IMR-90 (cell line): ENCODE results near the gene CIB2. TPM values are rescaled to one million over a fixed set of nuclear protein-coding genes. Genes with fewer than 3 reads are reported as not detected.

Experiments
- ATAC-seq: fragments of 200-7000 bp; cut with Tn5 transposase; 2 replicates; pipeline ENCODE4 v1.9.1; 2020; ENCODE audit warnings: low read depth, mild to moderate bottlenecking, moderate library complexity
- BruUV-seq: library from RNA; stranded (reverse); fragments of 400-500 nt; replicated peaks from 2 replicates; lab custom pipeline; 2021; lab: Mats Ljungman, UMichigan
- CTCF ChIA-PET: fragments of 300-600 bp; formaldehyde crosslinking; extraction: SDS; loops from one replicate; lab custom pipeline; 2021; ENCODE audit warnings: antibody characterized with exemption; lab: Yijun Ruan, JAX
- POLR2A ChIA-PET: fragments of 300-600 bp; sonication (Branson Sonifier 250); formaldehyde crosslinking; loops from one replicate; lab custom pipeline; 2022; ENCODE audit warnings: antibody characterized with exemption; ENCODE audit not compliant: unreplicated experiment; lab: Charles Lee
- DNase-seq: peaks from one replicate; pipeline ENCODE4 v3.0.0; 2013
- H2AFZ ChIP-seq: replicated peaks from 2 replicates; pipeline ENCODE3; 2013; ENCODE audit warnings: low read length, mild to moderate bottlenecking; ENCODE audit not compliant: poor library complexity
- H2AK5ac ChIP-seq: 2 replicates; pipeline ENCODE4 v1.6.1; 2013; ENCODE audit warnings: low read depth, low read length, inconsistent platforms
- H2AK9ac ChIP-seq: replicated peaks from 2 replicates; pipeline ENCODE3; 2013; ENCODE audit warnings: mild to moderate bottlenecking, low read depth, low read length, moderate library complexity; ENCODE audit not compliant: poor library complexity
- H2BK120ac ChIP-seq: 2 replicates; pipeline ENCODE4 v1.6.1; 2013; ENCODE audit warnings: low read depth, low read length, inconsistent platforms
- H2BK15ac ChIP-seq: 3 replicates; pipeline ENCODE4 v1.6.1; 2013; ENCODE audit warnings: low read depth, low read length, inconsistent platforms
- H2BK20ac ChIP-seq: 2 replicates; pipeline ENCODE4 v1.6.1; 2013; ENCODE audit warnings: low read depth, mild to moderate bottlenecking, inconsistent platforms, low read length, moderate library complexity
- H2BK5ac ChIP-seq: 2 replicates; pipeline ENCODE4 v1.6.1; 2013; ENCODE audit warnings: mild to moderate bottlenecking, low read depth, low read length, inconsistent platforms; ENCODE audit not compliant: poor library complexity, severe bottlenecking
- H3K14ac ChIP-seq: replicated peaks from 2 replicates; pipeline ENCODE4 v1.6.1; 2013; ENCODE audit warnings: low read depth, low read length, inconsistent platforms
- H3K18ac ChIP-seq: 2 replicates; pipeline ENCODE4 v1.6.1; 2013; ENCODE audit warnings: low read depth, low read length, control low read depth
- H3K23ac ChIP-seq: 2 replicates; pipeline ENCODE4 v1.6.1; 2013; ENCODE audit warnings: low read depth, low read length, inconsistent platforms
- H3K27ac ChIP-seq: 2 replicates; pipeline ENCODE4 v1.5.1; 2013; ENCODE audit warnings: mild to moderate bottlenecking, control low read depth, low read length; ENCODE audit not compliant: insufficient read depth
- H3K27me3 ChIP-seq: 2 replicates; pipeline ENCODE4 v1.6.1; 2013; ENCODE audit warnings: low read length; ENCODE audit not compliant: control insufficient read depth, insufficient read depth
- H3K36me3 ChIP-seq: 2 replicates; pipeline ENCODE4 v1.6.1; 2013; ENCODE audit warnings: low read length, mixed read lengths; ENCODE audit not compliant: control insufficient read depth, insufficient read depth
- H3K4ac ChIP-seq: 2 replicates; pipeline ENCODE4 v1.6.1; 2013; ENCODE audit warnings: low read depth, low read length, inconsistent platforms
- H3K4me1 ChIP-seq: 2 replicates; pipeline ENCODE4 v1.6.1; 2013; ENCODE audit warnings: low read length, mixed read lengths; ENCODE audit not compliant: control insufficient read depth, insufficient read depth
- H3K4me2 ChIP-seq: 2 replicates; pipeline ENCODE4 v1.6.1; 2013; ENCODE audit warnings: low read depth, mild to moderate bottlenecking, control low read depth, low read length, moderate library complexity
- H3K4me3 ChIP-seq: 2 replicates; pipeline ENCODE4 v1.5.1; 2013; ENCODE audit warnings: low read depth, mild to moderate bottlenecking, control low read depth, low read length, moderate library complexity; ENCODE audit not compliant: insufficient read depth
- H3K56ac ChIP-seq: 2 replicates; pipeline ENCODE4 v1.6.1; 2013; ENCODE audit warnings: low read length, inconsistent platforms; ENCODE audit not compliant: insufficient read depth; ENCODE audit errors: extremely low read depth
- H3K79me1 ChIP-seq, 2 experiments: 2 replicates each; pipeline ENCODE4 v1.6.1; 2013; ENCODE audit warnings: low read length in 2 of 2, inconsistent platforms in 1 of 2, low read depth in 1 of 2
- H3K9ac ChIP-seq: 2 replicates; pipeline ENCODE4 v1.6.1; 2013; ENCODE audit warnings: low read depth, low read length, control low read depth
- H3K9me1 ChIP-seq: 2 replicates; pipeline ENCODE4 v1.6.1; 2013; ENCODE audit warnings: low read length, inconsistent platforms; ENCODE audit not compliant: insufficient read depth
- H3K9me3 ChIP-seq: 2 replicates; pipeline ENCODE4 v1.6.1; 2013; ENCODE audit warnings: low read length; ENCODE audit not compliant: control insufficient read depth, insufficient read depth
- H4K20me1 ChIP-seq: 2 replicates; pipeline ENCODE4 v1.6.1; 2013; ENCODE audit warnings: low read length, inconsistent platforms; ENCODE audit not compliant: insufficient read depth
- H4K5ac ChIP-seq: 2 replicates; pipeline ENCODE4 v1.6.1; 2013; ENCODE audit warnings: mild to moderate bottlenecking, low read depth, low read length, control low read depth
- H4K8ac ChIP-seq, 2 experiments: 2 replicates each; pipeline ENCODE4 v1.6.1; 2013; ENCODE audit warnings: low read depth in 2 of 2, low read length in 2 of 2, control low read depth in 1 of 2, inconsistent platforms in 1 of 2
- H4K91ac ChIP-seq: 2 replicates; pipeline ENCODE4 v1.6.1; 2013; ENCODE audit warnings: low read depth, low read length, inconsistent platforms; ENCODE audit not compliant: insufficient read depth
- BHLHE40 ChIP-seq: fragments of 150-350 bp; IDR thresholded peaks from 2 replicates; pipeline ENCODE4 v1.6.1; 2016; ENCODE audit warnings: mild to moderate bottlenecking, low read depth, low read length
- CEBPB ChIP-seq: IDR thresholded peaks from 2 replicates; pipeline ENCODE4 v1.6.1; 2012; ENCODE audit warnings: low read depth, low read length, improper control_type of control experiment
- FOS ChIP-seq: fragments of 150-350 bp; IDR thresholded peaks from 2 replicates; pipeline ENCODE4 v1.6.1; 2016; ENCODE audit warnings: low read depth, low read length
- MAZ ChIP-seq: IDR thresholded peaks from 2 replicates; pipeline ENCODE4 v1.6.1; 2012; ENCODE audit warnings: low read depth, mild to moderate bottlenecking, low read length, improper control_type of control experiment, moderate library complexity, borderline replicate concordance
- MXI1 ChIP-seq: IDR thresholded peaks from 2 replicates; pipeline ENCODE4 v1.6.1; 2012; ENCODE audit warnings: low read depth, mild to moderate bottlenecking, low read length, moderate library complexity, borderline replicate concordance
- POLR2A ChIP-seq: IDR thresholded peaks from 2 replicates; pipeline ENCODE4 v1.6.1; 2012; ENCODE audit warnings: mild to moderate bottlenecking, low read depth, low read length
- RAD21 ChIP-seq: IDR thresholded peaks from 2 replicates; pipeline ENCODE4 v1.6.1; 2012; ENCODE audit warnings: low read length, improper control_type of control experiment
- RCOR1 ChIP-seq: IDR thresholded peaks from 2 replicates; pipeline ENCODE4 v1.6.1; 2012; ENCODE audit warnings: mild to moderate bottlenecking, low read length, improper control_type of control experiment; ENCODE audit not compliant: insufficient replicate concordance
- SMC3 ChIP-seq: fragments of 150-350 bp; IDR thresholded peaks from 2 replicates; pipeline ENCODE4 v1.6.1; 2016; ENCODE audit warnings: low read depth, mild to moderate bottlenecking, antibody characterized with exemption, low read length, moderate library complexity
- WGBS, 2 experiments: methylation state at CpG; one replicate each; pipeline versions ENCODE4 v1.1.5 to v1.1.7; 2013; ENCODE audit warnings: missing lambda C conversion rate in 2 of 2; ENCODE audit not compliant: insufficient read length in 1 of 2; ENCODE audit errors: extremely low coverage in 2 of 2; 5-methylcytosine and 5-hydroxymethylcytosine counted together
- dilution Hi-C: fragments of 300-500 bp; cut with HindIII; formaldehyde crosslinking; loops from one replicate; pipeline ENCODE4 v1.14.3; 2018; ENCODE audit warnings: low sequenced_read_pairs; ENCODE audit not compliant: unreplicated experiment
- in situ Hi-C: fragments of 300-500 bp; cut with MboI; formaldehyde crosslinking; loops from 3 replicates; pipeline ENCODE4 v1.14.3; 2019; ENCODE audit warnings: low sequenced_read_pairs, inconsistent platforms, mixed read lengths
- intact Hi-C: fragments of 100-400 bp; cut with micrococcal nuclease; formaldehyde crosslinking; loops from 2 replicates; pipeline ENCODE4 v1.10.0; 2022
- polyA plus RNA-seq, 3 experiments: library from polyadenylated mRNA; depleted of rRNA; stranded (reverse); fragments of >200 nt; gene quantifications; 2 replicates each; pipeline ENCODE4 v1.2.3, GENCODE V29; 2012; ENCODE audit warnings: low replicate concordance in 1 of 3
- total RNA-seq: library from RNA; depleted of rRNA; stranded (reverse); fragments of >200 nt; gene quantifications from 2 replicates; pipeline ENCODE4 v1.2.3, GENCODE V29; 2012
- TF ChIP-seq, protein P1 (sequence below): fragments of 150-350 bp; IDR thresholded peaks from 2 replicates; pipeline ENCODE4 v1.6.1; 2016; ENCODE audit warnings: low read depth, mild to moderate bottlenecking, low read length, moderate library complexity, borderline replicate concordance
- TF ChIP-seq, protein P2 (sequence below): conservative IDR thresholded peaks from 2 replicates; pipeline ENCODE4 v1.5.1; 2012; ENCODE audit warnings: mild to moderate bottlenecking, low read depth, low read length, improper control_type of control experiment

CIB2 gene
- total and polyA plus RNA-seq, 2 of the 4 experiments (the other 2 are of a cell fraction) = 2.2 to 2.4 TPM

DNA sequence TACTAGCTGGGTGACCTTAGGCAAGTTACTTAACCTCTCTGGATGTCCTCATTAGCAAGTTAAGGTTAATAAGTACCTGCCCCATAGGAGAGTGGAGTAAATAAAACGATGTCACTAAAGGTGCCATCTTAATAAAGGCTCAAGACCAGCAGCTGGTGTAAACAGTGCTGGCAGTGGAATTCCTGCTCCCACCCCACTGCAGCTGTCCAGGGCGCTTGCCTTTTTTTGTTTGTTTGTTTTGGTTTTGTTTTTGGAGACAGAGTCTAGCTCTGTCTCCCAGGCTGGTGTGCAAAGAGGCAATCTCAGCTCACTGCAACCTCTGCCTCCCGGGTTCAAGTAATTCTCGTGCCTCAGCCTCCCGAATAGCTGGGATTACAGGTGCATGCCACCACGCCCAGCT, 46.8 kb upstream of the CIB2 start:
- Histone ChIP-seq H4K91ac (no peak overlapping the region), H2AK9ac (no peak overlapping the region), H3K9me1 (no peaks in the 10 kb centered on the region), H3K4me2 (no peak overlapping the region), H3K27me3 (peaks cover 6% of the 10 kb centered on the region), H2BK20ac (no peak overlapping the region), H4K8ac (no peak overlapping the region), H3K4ac (no peak overlapping the region), H3K9ac (no peak overlapping the region), H2AK5ac (no peak overlapping the region), H2BK120ac (no peak overlapping the region), H3K79me1 (no peaks in the 10 kb centered on the region), H3K9me3 (no peaks in the 10 kb centered on the region), H3K4me1 (no peaks in the 10 kb centered on the region), H2BK15ac (no peak overlapping the region), H3K27ac (no peak overlapping the region), H3K56ac (no peak overlapping the region), H3K23ac (no peak overlapping the region), H4K5ac (no peak overlapping the region), H3K36me3 (no peaks in the 10 kb centered on the region), H2BK5ac (no peak overlapping the region), H3K14ac (no peak overlapping the region), H2AFZ (no peak overlapping the region), H4K20me1 (no peaks in the 10 kb centered on the region), H3K18ac (no peak overlapping the region), H3K4me3 (no peak overlapping the region)
- intact Hi-C loops = no loop called here
- dilution Hi-C loops = no loop called here
- CTCF ChIA-PET = interaction anchor here (0.6 to 1.5 kb wide), 6 partner anchors 13 to 245 kb away, joined by 3 read pairs; no protein-coding TSS in a partner anchor
- ATAC-seq (no peak), DNase-seq (no peak)
- no TSS peak for BruUV-seq
- POLR2A ChIA-PET = no interaction called here
- TF ChIP-seq FOS (no peak), CEBPB (no peak), MAZ (no peak), RAD21 (no peak), SMC3 (no peak), MXI1 (no peak), RCOR1 (no peak), POLR2A (no peak), BHLHE40 (no peak)
- TF ChIP-seq, protein P1, sequence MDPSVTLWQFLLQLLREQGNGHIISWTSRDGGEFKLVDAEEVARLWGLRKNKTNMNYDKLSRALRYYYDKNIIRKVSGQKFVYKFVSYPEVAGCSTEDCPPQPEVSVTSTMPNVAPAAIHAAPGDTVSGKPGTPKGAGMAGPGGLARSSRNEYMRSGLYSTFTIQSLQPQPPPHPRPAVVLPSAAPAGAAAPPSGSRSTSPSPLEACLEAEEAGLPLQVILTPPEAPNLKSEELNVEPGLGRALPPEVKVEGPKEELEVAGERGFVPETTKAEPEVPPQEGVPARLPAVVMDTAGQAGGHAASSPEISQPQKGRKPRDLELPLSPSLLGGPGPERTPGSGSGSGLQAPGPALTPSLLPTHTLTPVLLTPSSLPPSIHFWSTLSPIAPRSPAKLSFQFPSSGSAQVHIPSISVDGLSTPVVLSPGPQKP = no peak
- TF ChIP-seq, protein P2, sequence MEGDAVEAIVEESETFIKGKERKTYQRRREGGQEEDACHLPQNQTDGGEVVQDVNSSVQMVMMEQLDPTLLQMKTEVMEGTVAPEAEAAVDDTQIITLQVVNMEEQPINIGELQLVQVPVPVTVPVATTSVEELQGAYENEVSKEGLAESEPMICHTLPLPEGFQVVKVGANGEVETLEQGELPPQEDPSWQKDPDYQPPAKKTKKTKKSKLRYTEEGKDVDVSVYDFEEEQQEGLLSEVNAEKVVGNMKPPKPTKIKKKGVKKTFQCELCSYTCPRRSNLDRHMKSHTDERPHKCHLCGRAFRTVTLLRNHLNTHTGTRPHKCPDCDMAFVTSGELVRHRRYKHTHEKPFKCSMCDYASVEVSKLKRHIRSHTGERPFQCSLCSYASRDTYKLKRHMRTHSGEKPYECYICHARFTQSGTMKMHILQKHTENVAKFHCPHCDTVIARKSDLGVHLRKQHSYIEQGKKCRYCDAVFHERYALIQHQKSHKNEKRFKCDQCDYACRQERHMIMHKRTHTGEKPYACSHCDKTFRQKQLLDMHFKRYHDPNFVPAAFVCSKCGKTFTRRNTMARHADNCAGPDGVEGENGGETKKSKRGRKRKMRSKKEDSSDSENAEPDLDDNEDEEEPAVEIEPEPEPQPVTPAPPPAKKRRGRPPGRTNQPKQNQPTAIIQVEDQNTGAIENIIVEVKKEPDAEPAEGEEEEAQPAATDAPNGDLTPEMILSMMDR = no peak
- in situ Hi-C loops = no loop called here
- WGBS, 2 experiments = no CpG with 5 or more reads among the region's 6 CpGs
